A549 (cell line): ENCODE measurements around the gene IFITM1. TPM values are rescaled to one million over a fixed set of nuclear protein-coding genes. Genes with fewer than 3 reads are reported as not detected.

Source experiments
- ATAC-seq, 2 experiments: fragments of 200-7000 bp in 1 of 2; fragments of >200 bp in 1 of 2; cut with Nextera tagmentation in 1 of 2; cut with Tn5 transposase in 1 of 2; 3 replicates each; pipeline versions ENCODE4 v1.8.0 to v1.9.1; 2018 to 2020; ENCODE audit warnings: mild to moderate bottlenecking in 1 of 2, moderate library complexity in 1 of 2
- CTCF ChIA-PET: fragments of 300-600 bp; sonication (Branson Sonifier 250); formaldehyde crosslinking; extraction: SDS; loops from one replicate; lab custom pipeline; 2021; ENCODE audit warnings: antibody characterized with exemption, inconsistent platforms; lab: Yijun Ruan, JAX
- POLR2A ChIA-PET: fragments of 350-600 bp; formaldehyde crosslinking; extraction: SDS; loops from one replicate; lab custom pipeline; 2021; ENCODE audit warnings: antibody characterized with exemption, inconsistent platforms; lab: Yijun Ruan, JAX
- DNase-seq, 2 experiments: peaks; one replicate each; pipeline versions ENCODE4 v3.0.0 to v3.0.0-alpha.2; 2011 to 2016; ENCODE audit warnings: low read depth in 1 of 2, low spot score in 1 of 2
- FAIRE-seq: peaks from 2 replicates; lab custom pipeline; 2011; peaks lifted over from hg19 to GRCh38; lab: Jason Lieb, UNC
- H3K27ac ChIP-seq, 2 experiments: fragments of >200 bp; sonication (Bioruptor Twin); formaldehyde crosslinking; 3 replicates each; pipeline ENCODE4 v1.5.1; 2016 to 2017
- H3K4me1 ChIP-seq: fragments of >200 bp; sonication (Bioruptor Twin); formaldehyde crosslinking; 3 replicates; pipeline ENCODE4 v1.6.1; 2016
- H3K4me2 ChIP-seq: fragments of >200 bp; sonication (Bioruptor Twin); formaldehyde crosslinking; 3 replicates; pipeline ENCODE4 v1.6.1; 2016
- H3K4me3 ChIP-seq: fragments of >200 bp; sonication (Bioruptor Twin); formaldehyde crosslinking; 3 replicates; pipeline ENCODE4 v1.5.1; 2016
- H3K9me3 ChIP-seq: fragments of >200 bp; sonication (Bioruptor Twin); formaldehyde crosslinking; 3 replicates; pipeline ENCODE4 v1.6.1; 2016
- BHLHE40 ChIP-seq: IDR thresholded peaks from 2 replicates; pipeline ENCODE4 v1.6.1; 2012; ENCODE audit warnings: low read depth, low read length, inconsistent platforms
- CBX2 ChIP-seq: fragments of 200-600 bp; sonication (generic); IDR thresholded peaks from 2 replicates; pipeline ENCODE4 v1.6.1; 2016; ENCODE audit warnings: low read depth, mild to moderate bottlenecking, borderline replicate concordance
- CHD2 ChIP-seq: fragments of 150-350 bp; IDR thresholded peaks from 2 replicates; pipeline ENCODE4 v1.6.1; 2014; ENCODE audit warnings: low read length; ENCODE audit not compliant: partially characterized antibody
- FOSB ChIP-seq: fragments of 250-450 bp; sonication (Bioruptor Pico); IDR thresholded peaks from 2 replicates; pipeline ENCODE4 v1.5.0; 2020; ENCODE audit warnings: mild to moderate bottlenecking, moderate library complexity
- HOXB5 ChIP-seq: fragments of 250-450 bp; sonication (Bioruptor Pico); IDR thresholded peaks from 2 replicates; pipeline ENCODE4 v1.5.0; 2020; ENCODE audit warnings: mild to moderate bottlenecking, moderate library complexity
- KDM1A ChIP-seq: fragments of 200-600 bp; sonication (generic); IDR thresholded peaks from 2 replicates; pipeline ENCODE4 v1.6.1; 2016; ENCODE audit warnings: low read depth, mild to moderate bottlenecking
- KDM5A ChIP-seq: fragments of 200-600 bp; sonication (generic); IDR thresholded peaks from 2 replicates; pipeline ENCODE4 v1.6.1; 2016; ENCODE audit warnings: antibody characterized with exemption, mild to moderate bottlenecking
- MAZ ChIP-seq: fragments of 150-350 bp; IDR thresholded peaks from 2 replicates; pipeline ENCODE4 v1.6.1; 2014; ENCODE audit warnings: antibody characterized with exemption, low read depth, low read length, borderline replicate concordance
- NFE2L2 ChIP-seq: fragments of 150-350 bp; conservative IDR thresholded peaks from 2 replicates; pipeline ENCODE4 v1.6.1; 2014; ENCODE audit warnings: low read length
- POLR2A ChIP-seq: IDR thresholded peaks from 2 replicates; pipeline ENCODE4 v1.6.1; 2012; ENCODE audit warnings: mild to moderate bottlenecking, low read length
- RCOR1 ChIP-seq: fragments of 150-350 bp; IDR thresholded peaks from 2 replicates; pipeline ENCODE4 v1.6.1; 2014; ENCODE audit warnings: antibody characterized with exemption, low read length, low read depth
- RFX5 ChIP-seq: fragments of 450-650 bp; IDR thresholded peaks from 2 replicates; pipeline ENCODE4 v1.7.1; 2014; ENCODE audit warnings: antibody characterized with exemption, mild to moderate bottlenecking, moderate library complexity
- RNF2 ChIP-seq: fragments of 200-600 bp; sonication (generic); IDR thresholded peaks from 2 replicates; pipeline ENCODE4 v1.6.1; 2016; ENCODE audit warnings: low read depth, mild to moderate bottlenecking, antibody characterized with exemption, moderate library complexity, borderline replicate concordance
- TFCP2L1 ChIP-seq: fragments of 250-450 bp; sonication (Bioruptor Pico); IDR thresholded peaks from 2 replicates; pipeline ENCODE4 v1.5.0; 2021; ENCODE audit warnings: mild to moderate bottlenecking
- TP53 ChIP-seq: fragments of 250-450 bp; sonication (Bioruptor Pico); IDR thresholded peaks from 2 replicates; pipeline ENCODE4 v1.5.0; 2021; ENCODE audit warnings: mild to moderate bottlenecking, moderate library complexity
- WGBS: methylation state at CpG from one replicate; pipeline ENCODE4 v1.1.6; 2017; ENCODE audit errors: missing lambda C conversion rate; 5-methylcytosine and 5-hydroxymethylcytosine counted together
- polyA plus RNA-seq, 4 experiments: library from polyadenylated mRNA; depleted of rRNA in 3 of 4; stranded (reverse); fragments of >200 nt; fragmentation: RNase III in 1 of 4; extraction: RNeasy Plus Mini Kit Qiagen cat#74134 plus additional on column Dnase treatment in 1 of 4; gene quantifications; 2 replicates in 3 of 4; 3 replicates in 1 of 4; pipeline ENCODE4 v1.2.3, GENCODE V29; 2011 to 2017
- TF ChIP-seq, protein P1 (sequence below): IDR thresholded peaks from 2 replicates; pipeline ENCODE4 v1.6.1; 2012
- TF ChIP-seq, protein P2 (sequence below): fragments of 250-450 bp; sonication (Bioruptor Pico); IDR thresholded peaks from 2 replicates; pipeline ENCODE4 v1.5.0; 2021; ENCODE audit warnings: mild to moderate bottlenecking, moderate library complexity, borderline replicate concordance
- TF ChIP-seq, protein P3 (sequence below): IDR thresholded peaks from 2 replicates; pipeline ENCODE4 v1.6.1; 2012
- TF ChIP-seq, protein P4 (sequence below): IDR thresholded peaks from 2 replicates; pipeline ENCODE4 v1.6.1; 2012; ENCODE audit warnings: low read depth, borderline replicate concordance

The IFITM1 gene
- polyA plus RNA-seq, 2 of the 4 experiments (the other 2 are of a cell fraction) = 0.14 to 1.7 TPM

DNA sequence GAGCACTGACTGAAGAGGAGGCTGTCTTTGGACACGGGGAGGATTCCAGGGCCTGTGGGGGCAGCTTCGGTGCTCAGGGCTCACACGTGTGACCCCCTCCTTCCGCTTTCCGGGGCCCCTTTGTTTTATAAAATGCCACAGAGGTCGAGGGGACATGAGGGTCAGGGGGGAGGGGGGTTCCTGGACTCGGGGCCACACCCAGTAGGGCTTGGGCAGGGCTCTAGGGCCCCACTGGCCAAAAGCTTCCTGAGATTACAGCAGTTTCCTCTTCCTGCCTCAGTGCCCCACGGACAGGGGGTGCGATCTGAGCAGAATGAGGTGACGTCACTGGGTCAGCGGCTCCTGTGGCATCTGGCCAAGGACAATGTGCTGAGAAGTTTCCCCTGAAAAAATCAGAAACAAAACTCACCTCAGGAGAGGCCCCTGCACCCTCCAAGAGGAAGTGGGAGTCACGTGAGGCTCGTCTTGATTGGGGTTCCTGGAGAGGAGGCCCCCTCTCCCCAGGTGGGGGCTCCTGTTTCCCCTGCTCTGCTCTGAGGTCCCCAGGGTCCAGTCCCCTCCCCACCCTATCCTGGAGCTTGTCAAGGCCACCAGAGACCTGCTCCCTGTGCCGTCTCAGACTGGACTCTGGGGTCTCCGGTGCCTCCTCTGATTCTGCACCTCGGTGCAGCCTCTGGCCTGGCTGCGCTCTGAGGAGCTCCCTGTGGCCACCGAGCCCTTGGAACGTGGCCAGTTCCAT is 13.2 kb downstream of the IFITM1 start:
- TF ChIP-seq NFE2L2 = no peak
- TF ChIP-seq TFCP2L1 (CRISPR knock-in tag) = no peak
- TF ChIP-seq TP53 = no peak
- TF ChIP-seq CHD2 = no peak
- 0 out of 3 replicates have a peak overlapping the region, but pooled peaks have one; percentile 22 for H3K4me2 ChIP-seq
- FAIRE-seq = no peak
- H3K9me3 ChIP-seq = no peaks in the 10 kb centered on the region
- no peak overlapping the region for H3K4me3 ChIP-seq
- no peak for DNase-seq
- POLR2A ChIA-PET = no interaction called here
- CTCF ChIA-PET = interaction anchor here (1.0 to 1.6 kb wide), 4 partner anchors 10 to 22 kb away, joined by 3 to 5 read pairs (median 4); no protein-coding TSS in a partner anchor
- peak overlapping the region in 1 of 2 experiments; percentile 57; a peak in 3 of 6 replicates for H3K27ac ChIP-seq
- H3K4me1 ChIP-seq = peaks cover 9% of the 10 kb centered on the region; the same call in 1 of the 3 replicates
- 56% methylated on average over 17 of the region's 19 CpGs for WGBS
- ATAC-seq = peak in 1 of 2 experiments; percentile 13; a peak in 1 of 6 replicates

DNA sequence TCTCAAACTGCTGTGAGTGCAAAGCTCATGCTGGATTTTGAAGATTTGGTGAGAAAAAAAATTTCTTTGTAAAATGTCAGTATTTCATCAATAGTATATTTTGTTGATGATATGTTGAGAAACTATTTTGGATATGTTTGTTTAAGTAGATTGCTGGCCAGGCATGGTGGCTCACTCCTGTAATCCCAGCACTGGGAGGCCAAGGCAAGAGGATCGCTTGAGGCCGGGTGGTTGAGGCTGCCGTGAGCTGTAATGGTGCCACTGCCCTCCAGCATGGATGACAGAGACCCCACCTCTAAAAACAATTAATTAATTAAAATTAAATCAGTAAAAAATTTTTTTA is 13.7 kb downstream of the IFITM1 start:
- no peak for DNase-seq
- H3K4me1 ChIP-seq = peaks cover 9% of the 10 kb centered on the region; the same call in 1 of the 3 replicates
- CTCF ChIA-PET = interaction anchor here (1.0 to 1.6 kb wide), 3 partner anchors 11 to 22 kb away, joined by 3 to 5 read pairs (median 4); no protein-coding TSS in a partner anchor
- no peak overlapping the region for H3K4me3 ChIP-seq
- FAIRE-seq = no peak
- POLR2A ChIA-PET = no interaction called here
- H3K27ac ChIP-seq = peak overlapping the region in 1 of 2 experiments; percentile 57; a peak in 1 of 6 replicates
- H3K9me3 ChIP-seq = no peaks in the 10 kb centered on the region
- H3K4me2 ChIP-seq = 0 out of 3 replicates have a peak overlapping the region, but pooled peaks have one; percentile 22
- ATAC-seq = no peak
- 96% methylated on average over 3 of the region's 3 CpGs for WGBS
- TF ChIP-seq KDM1A = no peak
- TF ChIP-seq KDM5A = no peak
- TF ChIP-seq MAZ = no peak
- TF ChIP-seq NFE2L2 = no peak
- TF ChIP-seq, protein P1, sequence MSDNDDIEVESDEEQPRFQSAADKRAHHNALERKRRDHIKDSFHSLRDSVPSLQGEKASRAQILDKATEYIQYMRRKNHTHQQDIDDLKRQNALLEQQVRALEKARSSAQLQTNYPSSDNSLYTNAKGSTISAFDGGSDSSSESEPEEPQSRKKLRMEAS = no peak
- TF ChIP-seq, protein P2, sequence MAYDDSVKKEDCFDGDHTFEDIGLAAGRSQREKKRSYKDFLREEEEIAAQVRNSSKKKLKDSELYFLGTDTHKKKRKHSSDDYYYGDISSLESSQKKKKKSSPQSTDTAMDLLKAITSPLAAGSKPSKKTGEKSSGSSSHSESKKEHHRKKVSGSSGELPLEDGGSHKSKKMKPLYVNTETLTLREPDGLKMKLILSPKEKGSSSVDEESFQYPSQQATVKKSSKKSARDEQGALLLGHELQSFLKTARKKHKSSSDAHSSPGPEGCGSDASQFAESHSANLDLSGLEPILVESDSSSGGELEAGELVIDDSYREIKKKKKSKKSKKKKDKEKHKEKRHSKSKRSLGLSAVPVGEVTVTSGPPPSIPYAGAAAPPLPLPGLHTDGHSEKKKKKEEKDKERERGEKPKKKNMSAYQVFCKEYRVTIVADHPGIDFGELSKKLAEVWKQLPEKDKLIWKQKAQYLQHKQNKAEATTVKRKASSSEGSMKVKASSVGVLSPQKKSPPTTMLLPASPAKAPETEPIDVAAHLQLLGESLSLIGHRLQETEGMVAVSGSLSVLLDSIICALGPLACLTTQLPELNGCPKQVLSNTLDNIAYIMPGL (CRISPR knock-in tag) = no peak
- TF ChIP-seq, protein P3, sequence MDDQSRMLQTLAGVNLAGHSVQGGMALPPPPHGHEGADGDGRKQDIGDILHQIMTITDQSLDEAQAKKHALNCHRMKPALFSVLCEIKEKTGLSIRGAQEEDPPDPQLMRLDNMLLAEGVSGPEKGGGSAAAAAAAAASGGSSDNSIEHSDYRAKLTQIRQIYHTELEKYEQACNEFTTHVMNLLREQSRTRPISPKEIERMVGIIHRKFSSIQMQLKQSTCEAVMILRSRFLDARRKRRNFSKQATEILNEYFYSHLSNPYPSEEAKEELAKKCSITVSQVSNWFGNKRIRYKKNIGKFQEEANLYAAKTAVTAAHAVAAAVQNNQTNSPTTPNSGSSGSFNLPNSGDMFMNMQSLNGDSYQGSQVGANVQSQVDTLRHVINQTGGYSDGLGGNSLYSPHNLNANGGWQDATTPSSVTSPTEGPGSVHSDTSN = no peak
- TF ChIP-seq BHLHE40 = no peak
- TF ChIP-seq TFCP2L1 (CRISPR knock-in tag) = no peak
- TF ChIP-seq CBX2 = no peak
- no peak for TF ChIP-seq HOXB5 (CRISPR knock-in tag)
- no peak for TF ChIP-seq CHD2
- no peak for TF ChIP-seq FOSB (CRISPR knock-in tag)
- no peak for TF ChIP-seq RNF2
- TF ChIP-seq RFX5 = no peak
- no peak for TF ChIP-seq POLR2A
- TF ChIP-seq RCOR1 = no peak
- TF ChIP-seq, protein P4, sequence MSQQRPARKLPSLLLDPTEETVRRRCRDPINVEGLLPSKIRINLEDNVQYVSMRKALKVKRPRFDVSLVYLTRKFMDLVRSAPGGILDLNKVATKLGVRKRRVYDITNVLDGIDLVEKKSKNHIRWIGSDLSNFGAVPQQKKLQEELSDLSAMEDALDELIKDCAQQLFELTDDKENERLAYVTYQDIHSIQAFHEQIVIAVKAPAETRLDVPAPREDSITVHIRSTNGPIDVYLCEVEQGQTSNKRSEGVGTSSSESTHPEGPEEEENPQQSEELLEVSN = no peak
- no peak for TF ChIP-seq TP53
